HG02588 (cell line): ENCODE measurements around the gene CLEC20A.

Experiments
- ATAC-seq: cut with Tn5 transposase; IDR thresholded peaks from one replicate; pipeline ENCODE4 v1.9.1; 2021; ENCODE audit warnings: mild to moderate bottlenecking, moderate library complexity; ENCODE audit not compliant: unreplicated experiment

CLEC20A gene

DNA sequence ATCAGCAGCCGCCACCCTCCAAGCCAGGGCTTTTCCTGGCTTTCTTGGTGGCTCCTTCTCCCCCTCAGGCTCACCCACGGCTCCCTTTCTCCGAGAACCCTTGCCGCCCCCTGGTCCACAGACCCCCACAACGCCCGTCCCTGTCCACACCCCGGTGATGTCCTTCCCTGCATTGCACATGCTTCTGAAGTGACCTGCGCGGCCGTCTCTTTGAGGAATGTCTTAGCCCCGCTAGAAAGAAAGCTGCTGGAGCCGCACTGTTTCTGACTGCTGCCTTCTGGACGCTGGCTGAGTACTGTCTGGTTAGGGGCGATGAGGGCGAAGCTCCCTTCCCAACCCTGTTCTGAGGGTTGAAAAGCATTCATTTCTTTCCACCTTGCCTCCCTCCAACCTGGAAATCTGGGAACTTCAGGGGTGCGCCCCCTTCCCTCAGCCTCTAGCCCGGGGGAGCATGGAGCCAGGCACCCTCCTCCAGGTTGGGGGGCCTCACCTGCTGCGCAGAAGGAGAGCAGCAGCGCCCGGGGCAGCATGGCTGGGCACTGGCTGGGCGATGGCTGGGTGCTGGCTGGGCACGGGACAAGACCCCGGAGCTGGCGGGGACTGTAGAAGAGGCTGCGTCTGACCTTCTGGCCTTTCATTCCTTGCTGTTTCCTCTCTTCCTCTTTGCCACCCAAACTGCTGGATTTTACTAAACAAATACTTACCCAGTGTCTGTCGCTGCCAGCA is at the start of gene CLEC20A:
TSS of gene CLEC20A (minus strand) at position 555 of the 726 bp plus-strand sequence. CDS start at position 530, 25 bp downstream.
- no peak for ATAC-seq

DNA sequence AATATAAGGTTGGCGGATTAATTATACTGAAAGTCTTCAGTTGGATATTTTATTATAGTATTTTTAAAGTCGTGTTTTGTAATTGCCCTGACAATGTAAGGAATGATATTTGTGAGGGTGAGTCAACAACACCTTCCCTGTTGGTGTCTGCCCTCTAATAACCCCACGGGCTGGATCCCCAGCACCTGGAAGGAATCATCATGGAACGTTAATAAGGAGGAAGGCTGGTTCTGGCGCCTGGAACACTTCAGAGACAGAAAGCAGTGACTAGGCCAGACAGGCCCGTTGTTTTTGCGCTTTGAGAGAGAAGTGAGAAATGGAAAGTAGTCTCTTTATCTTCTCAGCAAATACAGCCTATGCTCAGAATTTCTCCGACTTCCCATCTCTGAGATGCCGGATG is 47.8 kb upstream of the CLEC20A start:
- no peak for ATAC-seq

DNA sequence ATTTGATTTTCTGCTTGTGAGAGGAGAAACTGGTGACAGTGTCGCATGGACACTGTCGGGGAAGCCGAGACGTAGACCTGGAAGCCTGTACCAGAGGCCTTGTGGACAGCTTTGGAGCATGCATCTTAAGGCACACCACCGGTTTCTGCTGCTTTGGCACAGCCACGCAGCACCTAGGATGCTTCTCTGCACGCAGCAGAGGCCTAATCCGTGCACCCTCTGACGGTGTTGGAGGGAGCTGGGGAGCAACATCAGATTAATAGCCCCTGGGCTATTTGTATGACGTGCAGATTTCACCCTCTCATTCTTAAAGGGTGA is 46.5 kb upstream of the CLEC20A start:
- peak; percentile 36 for ATAC-seq

DNA sequence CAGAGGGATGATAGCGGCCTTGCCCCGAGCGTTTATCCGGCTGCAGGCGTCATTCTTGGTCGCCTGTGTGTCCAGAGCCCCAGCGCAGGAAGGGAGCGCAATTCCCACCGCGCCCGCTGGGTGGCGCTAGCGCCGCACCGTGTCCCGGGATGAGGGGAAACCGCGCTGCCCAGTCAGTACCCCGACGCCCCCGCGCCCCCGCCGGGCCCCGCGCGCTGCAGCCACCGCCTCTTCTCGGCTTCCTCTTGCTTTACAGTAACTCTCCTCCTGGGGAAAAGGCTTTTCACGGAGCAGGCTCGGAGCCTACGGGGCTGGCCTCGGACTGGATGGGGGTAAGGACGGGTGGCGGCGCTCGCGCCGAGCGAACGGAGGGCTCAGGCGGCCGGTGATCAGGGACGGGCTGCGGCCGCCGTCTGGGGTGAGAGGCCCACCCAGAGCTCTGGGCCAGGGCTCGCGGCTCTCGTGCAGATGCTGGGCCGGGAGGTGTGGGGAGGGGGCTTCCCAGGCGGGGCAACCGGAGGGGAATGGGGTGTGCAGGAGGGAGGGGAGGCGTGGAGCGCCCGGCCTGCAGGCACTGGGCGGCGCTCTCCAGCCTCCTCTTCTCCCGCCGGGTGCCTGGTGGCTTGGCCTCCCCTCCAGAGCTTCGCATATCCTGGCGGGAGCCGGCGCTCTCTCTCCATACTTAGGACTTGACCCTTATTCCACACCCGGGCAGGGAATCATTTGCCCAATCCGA is 46.0 kb upstream of the CLEC20A start:
- ATAC-seq, result peak; percentile 73

GRCh38 chr1:178541829-178542553 is 45.2 kb upstream of the CLEC20A start:
- peak; percentile 46 for ATAC-seq

- no peak for ATAC-seq
These were observed 44.6 kb upstream of the CLEC20A start for GRCh38 chr1:178541379-178541778.

DNA sequence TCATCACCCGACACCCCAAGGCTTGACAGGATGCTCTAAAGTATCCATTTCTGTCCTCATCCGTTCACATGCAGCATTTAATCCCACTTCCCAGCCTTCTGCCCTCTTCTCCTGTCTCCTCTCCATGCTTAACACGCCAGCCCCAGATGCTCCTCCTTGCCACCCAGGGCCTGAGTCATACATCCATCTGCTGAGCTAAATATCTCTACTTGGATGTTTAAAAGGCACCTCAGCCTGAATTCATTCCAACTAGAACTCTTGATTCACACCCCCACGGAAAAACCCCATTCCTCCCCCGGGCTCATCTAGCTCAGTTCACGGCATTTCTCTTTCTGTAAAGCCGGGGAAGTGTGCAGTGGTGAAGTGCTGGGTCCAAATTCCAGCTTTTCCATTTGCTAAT is 43.9 kb upstream of the CLEC20A start:
- no peak for ATAC-seq

GRCh38 chr1:178540204-178540603 is 43.4 kb upstream of the CLEC20A start:
- ATAC-seq, result no peak

DNA sequence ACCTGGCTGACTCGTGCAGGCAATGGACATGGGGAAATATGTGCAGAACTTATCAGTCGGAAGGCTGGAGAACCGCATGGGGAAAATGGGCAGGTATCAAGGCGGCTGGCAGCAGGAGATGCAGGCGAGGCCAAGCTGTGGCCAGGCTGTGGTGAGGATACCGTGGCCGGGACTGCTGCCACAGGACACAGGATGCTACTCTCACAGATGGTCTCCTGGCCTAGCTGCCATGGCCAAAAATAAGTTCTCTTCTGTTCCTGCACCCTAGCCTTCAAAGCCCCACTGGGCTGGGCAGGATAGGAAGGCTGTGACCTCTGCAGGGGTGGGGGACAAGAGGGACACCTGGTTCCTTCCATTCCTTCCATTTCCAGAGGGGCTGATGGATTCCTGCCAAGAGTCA is 42.5 kb upstream of the CLEC20A start:
- ATAC-seq, result no peak

DNA sequence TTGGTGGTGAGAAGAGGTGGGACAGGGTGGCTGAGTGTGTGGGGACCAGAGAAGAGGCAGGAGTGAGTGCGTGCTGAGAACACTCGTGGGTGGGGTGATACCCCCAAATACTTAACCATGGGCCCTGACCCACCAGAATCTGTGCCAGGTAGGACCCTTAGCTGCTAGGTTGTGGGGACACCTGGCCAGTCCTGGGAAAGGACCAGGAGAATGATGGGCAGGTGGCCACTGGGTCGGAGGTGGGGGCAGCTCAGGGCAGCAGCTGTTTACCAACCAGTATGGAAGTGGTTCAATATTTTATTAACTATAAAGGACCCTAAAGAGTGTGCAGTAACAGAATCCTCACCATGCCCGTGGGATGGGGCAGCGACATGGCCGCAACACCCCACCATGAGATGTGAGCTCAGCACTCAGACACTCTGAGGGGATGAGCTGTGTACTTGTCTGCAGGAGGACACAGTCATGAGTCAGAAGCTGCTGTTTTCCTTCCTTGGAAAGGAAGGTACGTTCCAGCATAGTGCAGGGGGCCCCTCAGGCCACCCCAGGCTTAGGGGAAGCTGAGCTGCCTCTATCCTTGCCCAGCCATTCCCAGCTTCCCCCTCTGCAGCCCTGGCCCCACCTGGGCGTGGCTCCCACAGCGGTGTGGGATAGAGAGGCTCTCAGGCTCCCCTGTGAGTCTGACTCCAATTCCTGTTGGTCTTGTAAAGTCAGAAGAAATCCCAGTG is 41.6 kb upstream of the CLEC20A start:
- no peak for ATAC-seq

- ATAC-seq, result no peak
These were observed 40.8 kb upstream of the CLEC20A start for GRCh38 chr1:178537382-178538090.

GRCh38 chr1:178536844-178537371 is 40.1 kb upstream of the CLEC20A start:
- no peak for ATAC-seq

DNA sequence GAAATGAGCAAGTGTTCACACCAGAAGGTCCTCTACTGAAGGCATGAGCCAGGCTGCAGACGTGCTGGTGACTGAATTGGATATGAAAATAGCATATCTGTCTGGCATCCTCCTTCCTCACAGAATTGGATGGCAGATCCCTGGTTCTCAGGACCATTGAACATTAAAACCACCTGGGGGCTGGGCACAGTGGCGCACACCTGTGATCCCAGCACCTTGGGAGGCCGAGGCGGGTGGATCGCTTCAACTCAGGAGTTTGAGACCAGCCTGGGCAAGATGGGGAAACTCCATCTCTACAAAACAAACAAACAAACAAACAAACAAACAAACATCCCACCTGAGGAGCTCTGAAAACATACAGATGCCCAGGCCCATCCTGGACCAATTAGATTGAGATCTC is 39.6 kb upstream of the CLEC20A start:
- ATAC-seq, result no peak

GRCh38 chr1:178534137-178534868 is 37.5 kb upstream of the CLEC20A start:
- ATAC-seq, result no peak

DNA sequence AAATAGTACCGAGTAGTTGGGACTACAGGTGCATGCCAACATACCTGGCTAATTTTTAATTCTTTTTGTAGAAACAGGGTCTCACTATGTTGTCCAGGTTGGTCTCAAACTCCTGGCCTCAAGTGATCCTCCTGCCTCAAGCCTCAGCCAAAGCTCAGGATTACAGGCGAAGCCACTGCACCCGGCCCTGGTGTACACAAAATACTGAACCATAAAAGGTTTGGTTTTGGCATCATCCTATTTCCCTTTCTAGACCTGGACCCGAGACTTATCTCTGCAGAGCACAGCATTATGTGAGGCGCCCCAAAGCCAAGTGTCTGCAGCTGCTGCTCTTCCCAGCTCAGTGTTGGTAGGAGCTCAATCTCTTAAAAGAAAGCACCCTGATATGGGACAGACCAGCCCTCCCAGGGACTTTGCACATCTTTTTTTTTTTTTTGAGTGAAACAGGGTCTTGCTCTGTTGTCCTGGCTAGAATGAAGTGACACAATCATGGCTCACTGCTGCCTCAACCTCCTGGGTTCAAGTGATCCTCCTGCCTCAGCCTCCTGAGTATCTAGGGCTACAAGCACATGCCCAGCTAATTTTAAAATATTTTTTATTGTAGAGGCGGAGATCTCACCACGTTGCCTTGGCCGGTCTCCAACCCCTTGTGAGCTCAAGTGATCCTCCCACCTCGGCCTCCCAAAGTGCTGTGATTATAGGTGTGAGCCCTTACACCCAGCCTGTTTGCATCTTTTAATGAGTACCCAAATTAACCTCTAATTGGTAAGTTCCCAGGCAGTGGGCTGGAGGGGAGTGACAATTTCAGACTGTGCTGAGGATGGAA is 36.6 kb upstream of the CLEC20A start:
- ATAC-seq, result no peak

- ATAC-seq, result peak; percentile 90
These were observed 35.6 kb upstream of the CLEC20A start for GRCh38 chr1:178532392-178532791.

- no peak for ATAC-seq
These were observed 35.1 kb upstream of the CLEC20A start for GRCh38 chr1:178531887-178532286.

GRCh38 chr1:178530502-178530901 is 33.7 kb upstream of the CLEC20A start:
- ATAC-seq, result no peak

- no peak for ATAC-seq
These were observed 33.3 kb upstream of the CLEC20A start for GRCh38 chr1:178530037-178530402.
